ENCODE data around the gene ANO2.

The ANO2 gene

DNA sequence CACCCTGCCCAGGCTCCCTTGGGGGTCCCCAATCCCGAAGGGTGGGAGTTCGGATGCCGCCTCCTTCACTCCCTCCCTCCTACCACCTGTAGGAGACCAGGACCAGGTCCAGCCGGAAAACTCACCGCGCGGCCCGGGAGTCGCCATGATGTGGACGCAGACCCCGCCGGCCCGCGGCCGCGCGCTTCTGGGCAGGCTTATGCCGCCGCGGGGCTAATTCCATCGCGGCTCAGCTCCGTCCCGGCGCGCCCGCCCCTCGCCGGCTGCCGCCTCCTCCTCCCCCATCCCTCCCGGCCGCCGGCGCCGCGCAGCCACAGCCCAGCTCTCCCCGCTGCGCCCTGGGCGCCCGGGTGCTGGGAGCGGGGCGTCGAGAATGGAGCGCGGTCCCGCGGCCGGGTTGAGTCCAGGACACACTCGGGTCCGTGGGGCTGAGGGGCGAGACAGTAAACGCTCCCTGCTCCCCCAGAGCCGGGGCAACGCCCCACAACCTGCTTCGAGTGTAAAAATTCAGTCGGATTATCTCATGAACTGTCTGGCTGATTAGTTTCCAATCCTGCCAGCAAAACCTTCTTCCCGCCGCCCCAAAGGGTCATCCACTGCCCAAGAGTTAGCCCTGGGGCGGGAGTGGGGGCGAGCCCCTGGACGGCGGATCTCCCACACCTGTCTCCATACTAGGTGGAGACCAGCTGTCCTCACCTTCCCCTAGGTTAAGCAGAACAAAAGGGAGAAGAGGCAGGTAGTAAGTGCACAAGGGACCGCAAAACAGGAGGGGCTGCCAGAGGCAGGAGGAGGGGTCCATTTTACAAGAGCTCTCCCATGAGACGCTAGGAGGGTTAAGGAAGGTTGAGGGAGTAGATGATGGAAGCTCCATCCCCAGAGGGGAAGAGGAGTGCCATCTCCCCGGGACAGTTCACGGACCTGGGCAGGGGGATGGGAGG, at the start of gene ANO2:
Gene ANO2, minus strand, starts transcription at position 189 of the 938 bp plus-strand sequence. Its CDS starts 42 bp downstream, at position 147.
- no peak for DNase-seq (ENCODE audit: low spot score)

DNA sequence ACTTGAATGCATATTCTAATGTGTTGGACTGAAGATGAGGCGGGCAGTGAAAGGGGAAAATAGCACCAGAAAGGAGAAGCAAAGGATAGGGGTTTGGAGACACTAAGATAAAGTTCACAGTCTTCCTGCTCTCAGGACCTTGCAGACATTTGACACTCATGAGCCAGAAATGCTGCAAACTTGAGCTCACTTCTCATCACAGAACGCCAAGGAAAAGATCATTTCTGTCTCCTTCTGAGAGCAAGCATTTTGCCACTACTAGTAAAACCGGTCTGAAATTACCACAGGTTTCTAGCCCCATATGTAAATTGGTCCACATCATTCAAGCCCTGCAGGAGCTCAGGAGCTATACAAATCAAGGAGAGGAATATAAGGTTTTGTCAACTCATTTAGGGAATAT, 44.6 kb upstream of the ANO2 start:
- no peak for DNase-seq (ENCODE audit: low spot score)

DNA sequence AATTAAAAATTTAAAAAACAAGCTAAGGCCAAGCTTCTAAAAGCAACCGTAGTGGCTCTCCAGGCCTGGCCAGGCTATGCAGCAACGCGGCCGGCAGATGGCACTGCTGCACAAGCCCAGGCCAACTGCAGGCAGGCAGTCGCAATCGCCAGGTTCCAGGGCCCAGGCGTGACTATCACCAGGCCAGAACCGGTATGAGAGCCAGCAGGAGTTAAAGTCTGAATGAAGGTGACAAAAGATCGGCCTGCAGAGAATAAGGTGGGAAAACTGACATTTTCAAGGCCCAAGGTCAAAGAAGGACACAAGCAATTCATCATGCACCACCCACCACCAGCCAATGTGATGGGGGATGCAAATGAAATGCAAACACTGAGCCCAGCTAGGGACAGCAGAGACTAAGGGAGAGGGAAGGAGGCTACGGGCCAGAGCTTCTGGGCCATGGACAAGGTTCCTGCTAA, 43.6 kb upstream of the ANO2 start:
- DNase-seq (ENCODE audit: low spot score) = peak; percentile 51

DNA sequence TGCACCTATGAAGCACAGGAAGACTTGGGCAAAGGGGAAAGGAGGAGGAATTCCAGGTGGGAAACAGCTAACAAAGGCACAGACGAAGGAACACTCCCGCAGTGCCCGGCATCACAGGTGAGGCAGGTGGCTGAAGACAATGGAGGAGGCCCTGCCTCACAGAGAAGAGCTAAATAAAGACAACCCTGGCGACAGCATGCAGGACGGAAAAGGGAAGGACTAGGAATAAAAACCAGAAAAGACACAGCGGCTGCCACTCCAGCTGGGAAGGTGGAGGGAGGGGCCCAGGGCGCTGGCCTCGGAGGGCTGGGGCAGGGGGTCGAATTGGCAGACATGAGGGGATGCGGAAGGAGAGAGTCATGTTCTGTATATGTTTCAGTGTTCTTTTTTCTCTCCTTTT, 43.0 kb upstream of the ANO2 start:
- no peak for DNase-seq (ENCODE audit: low spot score)

DNA sequence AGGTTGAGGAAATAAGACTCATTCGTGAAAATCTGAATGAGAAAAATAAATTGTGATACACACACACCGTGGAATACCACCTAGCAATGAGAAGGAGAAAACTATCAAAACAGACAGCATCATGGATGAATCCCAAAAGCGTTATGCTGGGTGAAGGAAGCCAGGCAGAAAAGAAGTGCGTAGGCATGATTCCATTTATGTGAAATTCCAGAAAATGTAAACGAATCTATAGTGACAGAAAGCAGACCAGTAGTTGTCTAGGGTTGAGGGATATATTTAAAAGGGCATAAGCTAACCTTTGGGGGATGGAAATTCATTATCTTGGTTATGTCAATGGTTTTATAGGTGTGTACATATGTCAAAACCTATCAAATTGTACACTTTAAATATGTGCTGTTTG, 42.5 kb upstream of the ANO2 start:
- no peak for DNase-seq (ENCODE audit: low spot score)

DNA sequence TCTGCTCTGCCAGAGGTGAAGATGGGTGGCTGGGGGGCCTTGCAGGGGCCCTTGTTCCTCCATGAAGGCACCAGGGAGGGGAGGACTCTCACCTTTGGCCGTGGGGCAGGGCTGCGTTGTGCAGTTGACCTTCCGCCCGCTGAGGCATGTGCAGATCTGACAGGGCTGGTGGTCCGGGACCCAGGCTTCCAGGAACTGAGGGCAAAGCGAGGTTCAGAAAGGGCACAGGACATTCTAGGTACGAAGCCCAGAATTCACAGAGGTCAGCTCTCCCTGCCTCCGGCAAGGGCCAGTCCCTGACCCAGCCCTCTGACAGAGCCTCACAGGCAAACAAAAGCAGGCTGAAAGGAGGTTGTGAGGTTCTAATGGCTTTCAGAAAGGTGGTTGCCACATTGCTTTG, 40.4 kb upstream of the ANO2 start:
- no peak for DNase-seq (ENCODE audit: low spot score)

DNA sequence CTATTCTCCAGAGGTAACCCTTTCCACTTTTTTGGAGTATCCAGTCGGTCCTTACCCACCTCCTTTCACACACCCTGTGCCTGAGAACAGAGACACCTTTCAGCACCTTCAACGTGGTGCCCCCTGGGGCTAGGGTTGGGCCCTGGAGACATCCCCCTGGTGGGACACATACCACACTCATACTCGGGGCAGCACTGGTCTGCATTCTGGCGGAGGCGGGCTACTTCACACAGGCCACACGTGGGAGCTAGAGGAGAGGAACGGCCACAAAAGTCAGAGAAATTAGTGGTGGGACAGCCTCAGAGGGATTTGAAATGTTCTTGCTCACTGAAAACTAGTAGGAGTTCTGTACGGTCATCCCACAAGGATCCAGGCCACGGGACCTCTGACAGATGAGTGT, 39.8 kb upstream of the ANO2 start:
- DNase-seq (ENCODE audit: low spot score) = no peak

DNA sequence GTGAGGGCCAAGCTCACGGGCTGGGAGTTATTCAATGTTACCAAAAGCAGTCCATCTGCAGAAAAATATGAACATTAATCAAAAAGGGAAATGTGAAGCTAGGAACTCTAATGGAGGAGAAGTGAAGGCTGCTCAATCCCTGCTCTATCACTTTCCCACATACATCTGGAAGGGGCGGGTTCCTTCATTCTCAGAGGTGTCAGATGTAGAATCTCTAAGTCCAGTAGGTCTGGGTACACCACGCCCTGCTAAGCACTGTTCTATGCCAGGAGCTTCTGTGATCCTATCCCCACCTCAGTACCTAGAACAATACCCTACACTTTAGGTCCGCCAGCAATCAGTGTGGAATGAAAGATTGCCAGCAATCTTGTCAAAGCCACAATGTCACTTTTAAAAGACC, 37.0 kb upstream of the ANO2 start:
- no peak for DNase-seq (ENCODE audit: low spot score)

DNA sequence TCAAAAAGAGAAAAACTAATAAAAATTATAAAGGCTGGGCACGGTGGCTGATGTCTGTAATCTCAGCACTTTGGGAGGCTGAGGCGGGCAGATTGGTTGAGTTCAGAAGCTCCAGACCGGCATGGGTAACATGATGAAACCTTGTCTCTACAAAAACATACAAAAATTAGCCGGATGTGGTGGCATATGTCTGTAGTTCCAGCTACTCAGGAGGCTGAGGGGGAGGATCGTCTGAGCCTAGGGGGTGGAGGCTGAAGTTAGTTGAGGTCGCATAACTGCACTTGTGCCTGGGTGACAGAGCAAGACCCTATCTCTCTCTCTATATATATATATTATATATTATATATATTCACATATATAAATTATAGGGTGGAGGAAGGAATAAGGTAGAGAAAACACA, 32.5 kb upstream of the ANO2 start:
- DNase-seq (ENCODE audit: low spot score) = no peak

- DNase-seq (ENCODE audit: low spot score) = no peak
Observed at GRCh38 chr12:5976711-5977110, 31.7 kb upstream of the ANO2 start.

DNA sequence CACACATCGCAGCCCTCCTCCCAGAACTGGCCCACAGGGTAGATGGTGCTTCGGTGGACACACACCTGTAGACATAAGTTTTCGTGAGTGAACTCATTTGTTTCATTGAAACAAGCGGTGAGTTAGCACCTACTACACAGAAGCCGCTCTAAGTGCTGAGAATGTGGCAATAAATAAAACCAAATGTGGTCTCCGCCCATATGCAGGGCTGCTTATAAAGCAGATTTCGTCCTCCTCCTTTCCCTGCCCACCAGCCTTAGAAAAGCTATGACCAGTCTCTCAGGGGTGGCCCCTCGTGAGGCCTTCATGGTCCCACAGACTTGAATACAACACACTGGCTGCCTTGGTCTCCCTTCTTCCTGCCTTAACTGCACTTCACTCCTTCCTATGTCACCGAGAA, 31.1 kb upstream of the ANO2 start:
- no peak for DNase-seq (ENCODE audit: low spot score)

- DNase-seq (ENCODE audit: low spot score) = no peak
Observed at GRCh38 chr12:5973461-5974115, 28.5 kb upstream of the ANO2 start.

GRCh38 chr12:5972387-5972786, 27.3 kb upstream of the ANO2 start:
- DNase-seq (ENCODE audit: low spot score) = no peak

DNA sequence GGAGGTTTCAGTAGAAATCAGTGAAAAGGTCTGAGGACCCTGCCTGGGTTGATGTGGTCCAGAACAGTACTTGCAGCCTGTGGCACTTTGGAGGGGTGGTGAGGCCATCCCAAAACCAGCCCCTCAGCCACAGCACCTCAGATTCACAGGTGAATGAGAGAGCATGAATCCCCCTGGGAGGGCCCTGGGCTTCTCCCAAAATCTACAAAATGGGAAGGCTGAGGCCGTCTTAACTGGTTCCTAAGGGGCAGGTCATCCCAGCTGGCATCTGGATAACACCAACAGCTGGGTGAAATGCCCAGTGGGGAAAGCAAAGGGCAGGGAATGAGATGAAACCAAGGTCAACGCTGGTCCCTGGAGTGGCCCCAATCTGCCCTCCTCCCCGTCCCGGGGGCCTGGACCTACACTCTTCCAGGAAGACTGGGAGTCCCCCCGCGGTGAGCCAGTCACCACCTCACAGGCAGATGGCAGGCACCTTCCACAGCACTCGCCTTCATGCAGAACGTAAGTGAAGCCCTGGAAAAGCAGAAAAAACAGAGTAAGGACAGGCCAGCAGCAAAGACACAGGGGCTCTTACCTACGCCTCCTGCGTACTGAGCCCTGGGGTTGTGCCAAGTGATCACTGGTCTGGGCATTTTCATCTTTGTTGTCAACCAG, 26.3 kb upstream of the ANO2 start:
- DNase-seq (ENCODE audit: low spot score) = no peak

DNA sequence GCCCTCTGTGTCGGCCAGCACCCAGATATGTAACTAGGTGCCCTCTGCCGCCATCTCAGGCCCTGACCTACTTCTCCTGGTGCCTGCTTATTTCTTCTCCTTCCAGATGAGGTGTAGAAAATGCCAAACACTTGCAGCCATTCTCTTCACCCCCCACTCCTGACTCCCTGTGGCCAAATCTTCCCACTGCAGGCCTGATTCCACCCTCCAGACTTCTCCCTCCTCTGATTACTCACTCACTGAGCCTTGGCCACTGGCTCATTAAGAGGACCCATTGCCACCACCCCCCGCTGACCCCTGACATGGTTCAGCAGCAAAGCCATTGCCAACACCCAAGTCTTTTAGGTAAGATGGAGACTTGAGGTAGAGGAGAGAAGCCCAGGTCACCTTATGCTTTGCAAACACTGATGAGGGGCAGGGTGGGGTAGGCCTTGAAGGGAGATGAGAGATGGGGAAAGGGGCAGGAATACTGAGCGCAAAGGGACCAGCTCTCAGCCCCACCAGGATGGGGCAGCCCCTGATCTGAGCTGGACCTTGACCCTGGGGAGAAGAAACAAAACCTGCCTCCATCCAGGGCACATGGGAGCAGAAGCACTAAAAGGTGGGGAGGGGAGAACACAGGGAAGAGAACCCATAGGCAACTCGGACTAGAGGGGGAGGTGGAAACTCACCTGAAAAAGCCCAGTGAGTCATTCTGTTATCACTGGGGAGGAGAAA, 25.1 kb upstream of the ANO2 start:
- no peak for DNase-seq (ENCODE audit: low spot score)

- no peak for DNase-seq (ENCODE audit: low spot score)
Observed at GRCh38 chr12:5969156-5969973, 24.3 kb upstream of the ANO2 start.

GRCh38 chr12:5967645-5968415, 22.8 kb upstream of the ANO2 start:
- DNase-seq (ENCODE audit: low spot score) = no peak

DNA sequence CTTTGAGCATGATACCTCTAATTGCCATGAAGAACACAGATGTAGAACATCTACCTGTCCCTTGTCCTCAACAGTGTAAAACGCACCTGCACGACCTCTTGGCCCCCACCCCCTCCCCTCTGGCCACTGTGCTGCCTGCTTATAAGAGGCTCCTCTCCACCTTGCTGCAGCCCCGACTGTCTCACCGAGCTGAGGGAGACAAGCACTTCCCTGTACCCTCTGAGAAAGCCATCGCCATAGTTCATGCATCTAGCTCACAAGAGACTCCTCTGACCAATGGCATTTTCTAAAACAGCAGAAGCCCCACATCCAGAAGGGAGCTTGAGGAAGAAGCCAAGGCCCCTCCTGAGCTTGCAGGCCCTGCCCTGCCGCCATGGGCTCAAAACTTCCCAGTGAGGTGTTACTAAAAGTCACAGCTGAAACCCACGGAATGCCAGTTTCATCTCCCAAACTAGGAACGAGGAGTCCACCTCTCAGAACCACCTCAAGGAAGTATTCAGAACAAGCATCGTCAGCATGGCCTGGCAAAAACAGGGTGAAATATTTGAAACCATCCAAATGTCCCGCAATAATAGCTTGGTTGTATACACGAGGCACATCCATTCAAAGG, 21.5 kb upstream of the ANO2 start:
- no peak for DNase-seq (ENCODE audit: low spot score)

DNA sequence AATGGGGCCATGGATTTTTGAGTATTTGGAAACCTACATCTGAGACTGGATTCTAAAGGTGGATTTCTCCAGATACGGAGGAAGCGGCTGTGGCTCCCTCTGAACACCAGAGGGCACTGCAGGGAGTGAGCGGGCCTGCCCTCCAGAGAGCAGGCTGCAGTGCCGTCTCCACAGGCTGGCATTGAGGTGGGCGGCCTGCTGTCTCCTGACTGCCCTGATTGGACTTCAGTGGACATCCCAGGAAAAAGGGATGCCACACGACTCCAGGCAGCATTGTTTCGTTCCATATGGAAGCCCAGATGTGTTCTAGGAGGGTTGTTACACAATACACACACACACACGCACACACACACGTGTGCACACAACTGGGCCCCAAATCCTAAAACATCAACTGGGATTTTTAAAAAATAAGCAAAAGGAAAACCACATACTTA, 20.9 kb upstream of the ANO2 start:
- DNase-seq (ENCODE audit: low spot score) = peak; percentile 34
